ENCODE measurements around the gene EEF2K.
"Not testable (repeated sequence)": the region's sequence is repeated elsewhere in the genome, so short reads cannot be mapped to it uniquely, and the experiment has no call there.

The EEF2K gene

DNA sequence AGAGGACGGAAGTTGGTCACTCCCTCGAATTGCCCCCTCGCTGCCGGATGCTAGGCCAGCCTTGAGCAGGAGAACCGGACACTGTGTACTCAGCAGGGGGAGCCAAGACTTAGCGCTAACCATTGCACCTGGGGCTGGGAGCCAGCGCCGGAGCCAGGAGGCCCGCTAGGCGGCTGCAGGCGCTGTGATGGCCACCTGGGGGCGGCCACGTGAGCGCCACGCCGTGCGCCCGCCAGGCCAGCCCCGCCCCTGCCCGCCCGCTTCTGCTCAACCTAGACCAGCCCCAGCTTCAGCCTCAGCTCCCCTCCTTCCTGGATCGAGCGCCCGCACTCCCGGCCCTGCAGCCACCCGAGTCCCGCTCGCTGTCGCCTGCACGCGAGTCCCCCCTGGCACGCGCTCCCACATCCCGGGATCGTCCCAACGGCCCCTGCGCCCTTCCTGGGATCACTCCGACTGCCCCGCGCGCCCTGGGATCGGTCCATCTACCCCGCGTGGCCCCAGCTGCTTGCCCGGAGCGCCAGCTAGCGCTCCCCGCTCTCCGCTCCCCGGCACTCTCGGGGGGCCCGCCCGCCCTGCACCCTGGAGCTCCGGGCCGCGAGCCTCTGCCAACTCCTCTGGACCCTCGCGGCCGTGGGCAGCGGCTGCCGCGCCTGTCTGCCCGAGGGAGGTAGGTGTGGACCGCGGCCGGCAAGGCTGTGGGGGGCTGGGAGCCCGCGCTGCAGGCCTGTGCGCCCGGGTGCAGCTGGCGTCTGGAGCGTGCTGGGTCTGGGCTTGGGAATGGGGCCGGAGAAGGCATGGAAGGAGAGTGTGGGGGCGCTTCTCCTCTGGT is at the start of gene EEF2K:
Gene EEF2K, plus strand, starts transcription at position 266 of the 829 bp plus-strand sequence. CDS start 19,452 bp downstream, outside the sequence.
- DNase-seq (ENCODE audit: insufficient read length, low spot score) (peak; percentile 88), FAIRE-seq (no peak)

DNA sequence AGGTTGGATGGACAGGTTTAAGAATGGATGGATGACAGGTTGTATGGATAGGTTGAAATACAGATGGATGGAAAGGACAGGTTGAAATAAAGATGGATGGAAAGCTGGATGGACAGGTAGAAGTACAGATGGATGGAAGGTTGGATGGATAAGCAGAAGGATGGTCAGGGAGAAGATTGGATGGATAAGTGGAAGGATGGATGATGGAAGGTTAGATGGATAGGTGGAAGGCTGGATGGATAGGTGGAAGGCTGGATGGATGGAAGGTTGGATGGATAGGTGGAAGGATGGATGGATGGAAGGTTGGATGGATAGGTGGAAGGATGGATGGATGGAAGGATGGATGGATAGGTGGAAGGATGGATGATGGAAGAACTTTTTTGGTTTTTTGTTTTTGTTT is 44.7 kb upstream of the EEF2K start:
- DNase-seq (ENCODE audit: insufficient read length, low spot score) (no peak), FAIRE-seq (no peak)

DNA sequence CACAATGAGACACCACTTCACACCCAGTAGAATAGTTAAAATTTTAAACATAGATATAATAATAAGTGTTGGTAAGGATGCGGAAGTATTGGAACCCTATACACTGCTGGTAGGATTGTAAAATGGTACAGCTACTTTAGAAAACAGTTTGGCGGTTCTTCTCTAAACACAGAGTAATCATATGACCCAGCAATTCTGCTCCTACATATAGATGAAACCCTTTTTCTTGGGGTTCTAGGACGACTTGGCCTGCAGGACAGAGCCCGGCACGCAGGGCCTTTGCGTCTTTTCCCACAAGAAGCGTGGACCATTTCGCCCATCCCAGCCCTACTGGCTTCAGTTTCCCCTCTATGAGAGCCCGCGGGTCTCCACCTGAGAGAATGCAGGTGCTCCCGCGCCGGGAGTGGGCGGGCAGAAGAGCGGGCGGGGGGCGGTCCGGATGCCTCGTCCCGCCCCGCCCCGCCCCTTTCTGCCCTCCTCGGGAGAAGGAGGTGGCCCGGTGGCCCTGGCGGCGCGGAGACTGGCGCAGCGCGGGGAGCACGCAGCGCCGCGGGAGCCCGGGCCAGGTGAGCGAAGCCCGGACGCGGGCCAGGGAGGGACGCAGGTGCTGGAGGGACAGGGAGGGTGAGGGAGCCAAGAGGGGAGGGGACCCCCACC is 44.0 kb upstream of the EEF2K start, which contains the start of gene SDR42E2:
Gene SDR42E2, plus strand, starts transcription at position 508 of the 657 bp plus-strand sequence. CDS start 3,077 bp downstream, outside the sequence.
- DNase-seq (ENCODE audit: insufficient read length, low spot score), result no peak

DNA sequence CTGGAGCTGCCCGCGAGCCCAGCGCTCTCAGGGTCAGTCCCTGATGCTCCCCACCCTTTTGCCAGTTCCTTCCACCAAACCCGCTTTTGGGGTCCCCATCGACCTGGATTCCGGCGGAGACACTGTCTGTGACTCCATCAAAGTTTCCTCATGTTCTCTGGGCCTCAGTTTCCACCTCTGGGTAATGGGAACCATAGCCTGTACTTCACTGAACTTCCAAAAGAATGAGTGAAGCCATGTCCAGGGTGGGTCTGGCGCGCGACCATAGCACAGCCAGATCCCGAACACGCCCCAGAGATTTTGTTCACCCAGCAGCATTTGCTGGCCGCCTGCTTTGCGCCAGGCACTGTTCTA is 43.4 kb upstream of the EEF2K start:
- DNase-seq (ENCODE audit: insufficient read length, low spot score) (no peak), FAIRE-seq (no peak)

More for the DNA sequence above, 44.0 kb upstream of the EEF2K start, which contains the start of gene SDR42E2:
- FAIRE-seq, result no peak

DNA sequence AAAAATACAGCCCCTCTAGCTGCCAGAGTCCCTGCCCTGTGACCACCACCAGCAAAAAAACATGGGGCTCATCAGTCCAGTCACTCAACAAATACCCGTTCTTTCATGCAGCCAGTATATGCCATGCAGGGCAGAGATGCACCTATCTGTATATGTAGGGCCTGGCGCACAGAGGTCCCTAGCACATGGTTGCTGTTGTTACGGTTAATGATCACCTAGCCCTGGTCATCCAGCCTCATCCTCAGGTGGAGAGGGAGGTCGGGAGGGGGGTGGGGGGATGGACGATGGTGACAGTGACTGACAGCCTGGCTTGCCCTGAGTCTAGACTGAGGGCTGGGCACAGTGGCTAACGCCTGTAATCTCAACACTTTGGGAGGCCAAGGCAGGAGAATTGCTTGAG is 42.3 kb upstream of the EEF2K start:
- no peak for DNase-seq (ENCODE audit: insufficient read length, low spot score)
- FAIRE-seq, result no peak

DNA sequence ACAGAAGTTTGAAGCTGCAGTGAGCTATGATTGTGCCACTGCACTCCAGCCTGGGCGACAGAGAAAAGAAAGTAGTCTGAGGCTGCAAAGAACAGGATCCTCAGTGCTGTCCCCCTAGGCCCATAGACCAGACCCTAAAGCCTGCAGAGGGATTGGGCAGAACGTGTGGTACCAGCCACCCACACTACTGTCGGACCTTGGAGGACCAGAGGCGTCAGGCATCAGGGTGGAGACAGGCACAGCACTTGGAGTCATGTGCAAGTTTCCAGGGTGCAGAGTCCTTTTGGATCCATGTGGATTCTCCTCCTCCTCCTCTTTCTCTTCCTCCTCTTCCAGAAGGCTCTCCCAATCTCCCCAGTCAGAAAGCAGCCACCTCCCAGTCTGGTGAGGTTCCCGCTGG is 41.6 kb upstream of the EEF2K start:
- no peak for FAIRE-seq

DNA sequence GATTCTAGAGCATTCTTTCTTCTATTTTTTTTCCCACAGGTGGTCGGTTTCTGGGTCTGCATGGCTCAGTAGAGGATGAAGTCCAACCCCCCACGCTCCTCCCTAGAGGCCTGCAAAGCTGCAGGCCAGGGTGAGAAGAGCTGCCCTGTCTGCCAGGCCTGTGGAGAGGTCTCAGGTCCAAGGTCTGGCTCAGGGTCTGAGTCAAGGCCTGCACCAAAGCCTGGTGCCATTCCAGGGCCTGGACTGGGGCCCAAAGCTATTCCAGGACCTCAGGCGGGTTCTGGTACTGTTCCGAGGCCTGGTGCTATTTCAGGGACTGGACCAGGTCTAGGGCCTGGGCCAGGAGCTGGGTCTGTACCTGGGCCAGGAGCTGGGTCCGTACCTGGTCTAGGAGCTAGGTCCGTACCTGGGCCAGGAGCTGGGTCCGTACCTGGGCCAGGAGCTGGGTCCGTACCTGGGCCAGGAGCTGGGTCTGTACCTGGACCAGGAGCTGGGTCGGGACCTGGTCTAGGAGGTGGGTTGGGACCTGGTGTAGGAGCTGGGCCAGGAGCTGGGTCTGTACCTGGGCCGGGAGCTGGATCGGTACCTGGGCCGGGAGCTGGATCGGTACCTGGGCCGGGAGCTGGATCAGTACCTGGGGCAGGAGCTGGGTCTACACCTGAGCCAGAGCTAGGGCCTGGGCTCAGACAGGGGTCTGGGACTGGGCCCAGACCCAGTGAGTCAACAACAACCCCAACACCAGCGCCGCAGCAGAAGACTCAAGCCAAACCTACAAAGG is 40.4 kb upstream of the EEF2K start:
- DNase-seq (ENCODE audit: insufficient read length, low spot score) (no peak), FAIRE-seq (no peak)

More for the DNA sequence above, 41.6 kb upstream of the EEF2K start:
- DNase-seq (ENCODE audit: insufficient read length, low spot score), result no peak

DNA sequence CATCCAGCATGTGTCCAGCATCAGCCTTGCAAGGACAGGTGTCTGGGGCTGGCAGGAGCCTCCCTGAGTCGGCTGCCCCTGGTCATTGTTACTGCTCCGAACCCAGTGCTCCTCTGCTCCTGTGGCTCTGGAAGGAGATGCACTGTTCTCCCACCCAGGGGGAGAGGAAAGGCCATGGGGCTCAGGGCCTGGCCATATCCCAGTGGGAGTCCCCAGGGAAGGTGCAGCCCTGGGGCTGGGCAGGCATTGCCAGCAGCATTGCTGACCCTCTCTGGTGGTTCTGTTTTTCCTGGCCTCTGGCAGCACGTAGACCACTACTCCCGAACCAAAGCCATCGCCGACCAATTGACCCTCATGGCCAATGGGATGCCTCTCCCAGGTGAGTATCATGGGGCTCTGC is 34.1 kb upstream of the EEF2K start:
- no peak for DNase-seq (ENCODE audit: insufficient read length, low spot score)
- FAIRE-seq, result no peak

DNA sequence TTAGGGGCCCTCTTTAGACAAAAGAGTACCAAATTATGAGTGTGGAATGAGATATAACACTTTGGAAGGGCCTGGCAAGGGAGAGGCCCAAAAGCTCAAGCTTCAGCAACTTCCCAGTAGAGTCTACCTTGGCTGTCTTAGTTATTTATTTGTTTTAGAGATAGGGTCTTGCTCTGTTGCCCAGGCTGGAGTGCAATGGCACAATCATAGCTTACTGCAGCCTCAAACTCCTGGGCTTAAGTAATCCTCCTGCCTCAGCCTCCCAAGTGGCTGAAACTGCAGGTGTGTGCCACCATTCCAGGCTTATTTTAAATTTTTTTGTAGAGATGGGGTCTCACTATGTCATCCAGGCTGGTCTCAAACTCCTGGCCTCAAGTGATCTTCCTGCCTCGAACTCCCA is 33.4 kb upstream of the EEF2K start:
- not testable (repeated sequence) for DNase-seq (ENCODE audit: insufficient read length, low spot score); FAIRE-seq

DNA sequence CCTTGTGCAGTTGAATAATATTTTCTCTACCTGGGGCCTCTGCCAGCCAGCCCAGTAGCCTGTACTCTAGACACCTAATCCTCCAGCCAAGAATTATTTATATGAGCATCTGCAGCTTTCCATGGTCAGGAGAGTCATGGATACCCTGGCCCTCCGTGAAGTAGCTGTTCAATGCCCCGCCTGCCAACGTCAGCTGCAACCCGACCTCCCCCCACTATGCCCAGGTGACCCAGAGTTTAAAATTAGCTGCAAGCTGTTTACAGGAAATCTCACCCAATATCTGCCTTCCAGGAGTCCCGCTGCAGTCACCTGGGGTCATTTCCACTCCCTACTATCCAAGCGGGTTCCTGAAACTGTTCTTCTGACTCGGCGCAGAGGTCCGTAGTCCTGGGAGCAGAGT is 31.4 kb upstream of the EEF2K start:
- DNase-seq (ENCODE audit: insufficient read length, low spot score), result no peak
- FAIRE-seq, result no peak

DNA sequence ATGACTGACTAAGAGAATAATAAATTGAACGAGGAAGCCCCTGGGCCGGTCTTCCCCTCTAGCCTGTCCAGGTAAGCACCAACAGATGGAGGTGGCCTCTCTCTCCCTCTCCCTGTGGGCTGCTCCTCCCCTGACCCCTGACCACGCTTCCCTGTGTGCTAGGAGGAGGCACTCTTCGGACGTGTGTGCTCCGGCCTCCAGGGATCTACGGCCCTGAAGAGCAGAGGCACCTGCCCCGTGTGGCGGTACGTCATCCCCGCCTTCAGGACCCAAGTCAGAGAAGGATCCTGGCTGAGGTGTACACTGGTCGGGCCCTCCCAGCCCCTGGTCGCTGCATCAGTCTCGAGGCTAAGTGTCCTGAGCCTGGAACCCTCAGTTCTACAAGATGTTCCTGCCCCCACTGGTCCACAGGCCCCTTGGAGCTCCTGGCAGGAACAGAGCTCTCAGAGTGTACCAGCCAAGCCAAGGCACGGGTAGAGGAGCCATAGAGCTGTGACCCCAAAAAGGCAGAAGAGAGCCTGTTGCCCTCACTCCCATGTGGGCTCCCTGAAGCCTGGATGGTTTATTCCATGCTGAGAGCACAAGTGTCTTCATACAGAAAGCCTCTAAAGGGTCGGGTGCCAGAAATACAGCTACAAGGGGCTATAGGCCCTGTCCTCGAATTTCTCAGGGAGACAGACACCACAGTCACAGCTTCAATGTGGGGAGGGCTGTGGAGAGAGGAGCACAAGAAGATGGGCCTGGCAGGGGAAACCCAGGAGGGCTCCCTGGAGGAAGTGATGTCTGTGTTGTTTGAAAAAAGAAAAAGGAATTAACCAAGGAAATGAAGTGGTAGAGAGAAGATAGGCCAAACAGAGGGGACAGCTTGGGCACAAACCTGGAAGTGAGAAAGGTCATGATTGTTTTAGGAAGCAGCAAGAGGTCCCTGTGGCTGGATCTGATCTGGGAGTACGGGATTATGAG is 27.8 kb upstream of the EEF2K start:
- no peak for FAIRE-seq
- DNase-seq (ENCODE audit: insufficient read length, low spot score), result no peak

DNA sequence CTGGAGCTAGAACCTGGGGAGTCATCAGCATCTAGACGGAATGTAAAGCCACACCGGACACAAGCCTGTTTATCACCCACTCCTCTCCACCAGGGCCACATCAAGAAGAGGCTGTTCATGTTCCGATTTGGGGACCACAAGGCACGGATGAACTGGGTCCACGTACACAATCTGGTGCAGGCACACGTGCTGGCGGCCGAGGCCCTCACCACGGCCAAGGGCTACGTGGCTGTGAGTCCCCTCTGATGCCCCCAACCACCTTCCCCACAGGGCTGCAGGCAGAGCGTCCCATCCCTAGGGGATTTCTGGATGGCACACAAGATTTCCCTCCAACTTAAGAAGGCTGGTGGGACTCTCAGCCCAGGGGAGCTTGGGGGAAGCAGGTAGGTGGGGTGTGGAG is 24.7 kb upstream of the EEF2K start:
- DNase-seq (ENCODE audit: insufficient read length, low spot score) (no peak), FAIRE-seq (no peak)

DNA sequence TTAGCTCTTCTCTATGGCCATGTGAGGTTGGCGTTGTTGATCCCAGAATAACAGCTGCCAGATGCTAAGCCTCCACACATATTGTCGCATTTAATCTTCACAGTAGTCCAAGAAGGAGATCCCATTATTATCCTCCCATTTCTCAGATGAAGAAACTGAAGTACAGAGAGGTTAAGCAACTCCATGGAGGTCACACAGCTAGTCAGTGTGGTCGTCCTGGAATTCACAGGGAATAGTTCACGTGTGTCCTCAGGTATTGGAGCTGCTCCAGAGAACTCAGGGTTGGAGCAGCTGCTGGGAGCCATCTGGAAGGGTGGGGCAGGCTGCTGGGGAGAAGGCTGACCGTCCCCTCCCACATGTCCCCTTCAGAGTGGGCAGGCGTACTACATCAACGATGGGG is 24.2 kb upstream of the EEF2K start:
- DNase-seq (ENCODE audit: insufficient read length, low spot score) (no peak), FAIRE-seq (no peak)

DNA sequence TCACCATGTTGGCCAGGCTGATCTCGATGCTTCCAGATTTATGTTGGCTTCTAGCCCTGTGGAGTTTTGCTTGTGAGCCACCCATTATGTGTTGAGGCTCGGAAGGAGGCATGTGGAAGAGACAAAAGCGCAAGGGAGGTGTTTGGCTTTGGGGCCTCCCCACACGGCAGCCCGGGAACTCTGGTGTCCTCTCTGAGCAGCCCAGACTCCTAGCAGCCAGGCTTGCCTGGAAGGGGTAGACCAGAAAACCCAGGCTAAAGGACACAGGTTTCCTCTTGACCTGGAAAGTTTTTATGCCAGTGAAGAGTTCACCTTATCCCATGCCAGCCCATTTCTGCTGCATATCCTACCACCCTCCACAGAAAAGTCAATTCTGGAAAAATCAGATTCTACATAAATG is 22.7 kb upstream of the EEF2K start:
- DNase-seq (ENCODE audit: insufficient read length, low spot score) (no peak), FAIRE-seq (no peak)

DNA sequence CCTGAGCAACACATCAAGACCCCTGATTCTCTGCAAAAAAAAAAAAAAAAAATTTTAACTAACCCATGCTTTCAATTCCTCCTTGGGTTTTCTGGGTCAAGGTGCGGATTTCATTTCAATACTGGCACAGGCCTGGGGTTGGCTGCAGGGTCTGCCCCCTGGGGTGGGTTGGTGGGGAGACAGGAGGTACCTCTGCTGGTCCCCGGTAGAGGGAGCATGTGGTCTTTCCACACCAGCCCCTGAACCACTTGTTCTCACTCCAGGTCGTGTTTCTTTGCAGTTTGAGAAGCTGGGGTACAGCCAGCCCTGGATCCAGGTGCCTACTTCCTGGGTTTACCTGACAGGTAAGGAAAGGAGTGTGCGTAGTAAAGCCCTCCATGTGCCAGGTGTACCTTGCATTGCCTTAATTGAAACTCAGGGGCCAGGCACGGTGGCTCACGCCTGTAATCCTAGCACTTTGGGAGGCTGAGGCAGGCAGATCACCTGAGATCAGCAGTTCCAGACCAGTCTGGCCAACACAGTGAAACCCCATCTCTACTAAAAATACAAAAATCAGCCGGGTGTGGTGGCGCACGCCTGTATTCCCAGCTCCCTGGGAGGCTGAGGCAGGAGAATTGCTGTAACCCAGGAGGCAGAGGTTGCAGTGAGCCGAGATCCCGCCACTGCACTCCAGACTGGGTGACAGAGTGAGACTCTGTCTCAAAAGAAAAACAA is 22.0 kb upstream of the EEF2K start:
- DNase-seq (ENCODE audit: insufficient read length, low spot score) (no peak), FAIRE-seq (no peak)

DNA sequence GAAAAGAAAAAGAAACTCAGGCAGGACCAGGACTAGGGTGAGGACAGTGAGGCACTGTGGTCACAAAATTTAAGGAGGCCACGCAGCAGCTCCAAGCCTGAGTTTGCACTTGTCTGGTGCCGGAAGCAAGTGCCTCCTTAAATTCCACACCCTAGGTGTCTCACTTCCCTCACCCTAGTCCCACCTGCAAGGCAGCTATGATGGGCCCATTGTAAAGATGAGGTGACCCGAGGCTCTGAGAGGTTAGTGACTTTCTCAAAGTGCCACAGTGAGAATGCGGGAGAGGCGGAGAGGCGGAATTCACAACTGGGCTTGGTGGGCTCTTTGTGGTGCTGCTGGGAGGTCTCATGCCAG is 21.5 kb upstream of the EEF2K start:
- FAIRE-seq (no peak), DNase-seq (ENCODE audit: insufficient read length, low spot score) (no peak)

DNA sequence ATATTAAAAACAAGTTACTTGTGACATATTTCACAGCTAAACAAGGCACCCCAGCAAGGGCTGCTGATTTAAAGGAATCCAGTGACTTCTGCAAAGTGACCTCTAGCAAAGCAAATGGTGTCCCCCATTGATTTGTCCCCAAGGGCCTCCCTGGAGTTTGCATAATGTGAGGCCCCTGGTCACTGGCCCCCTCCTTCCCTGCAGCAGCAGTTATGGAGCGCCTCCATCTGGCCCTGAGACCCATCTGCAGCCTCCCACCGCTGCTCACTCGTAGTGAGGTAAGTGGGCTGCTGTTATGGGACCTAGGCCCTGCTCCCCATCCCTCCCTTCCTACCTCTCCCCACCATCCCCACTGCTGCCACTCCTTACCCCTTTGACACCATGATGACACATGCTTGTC is 19.6 kb upstream of the EEF2K start:
- no peak for DNase-seq (ENCODE audit: insufficient read length, low spot score)
- no peak for FAIRE-seq

DNA sequence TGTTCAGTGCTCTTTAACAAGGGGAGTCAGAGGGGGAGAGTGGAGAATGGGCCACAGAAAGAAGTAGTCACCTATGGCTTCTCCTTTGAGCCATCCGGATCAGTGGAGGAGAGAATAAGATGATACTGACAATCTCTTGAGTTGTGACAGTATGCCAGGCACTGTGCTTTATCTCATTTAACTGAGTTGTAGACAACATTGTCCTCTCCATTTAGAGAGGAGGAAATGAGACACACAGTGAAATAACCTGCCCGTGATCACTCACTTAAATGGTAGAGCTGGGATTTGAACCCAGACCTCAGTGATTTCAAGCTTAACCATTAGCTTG is 17.8 kb upstream of the EEF2K start:
- DNase-seq (ENCODE audit: insufficient read length, low spot score) (no peak), FAIRE-seq (no peak)

DNA sequence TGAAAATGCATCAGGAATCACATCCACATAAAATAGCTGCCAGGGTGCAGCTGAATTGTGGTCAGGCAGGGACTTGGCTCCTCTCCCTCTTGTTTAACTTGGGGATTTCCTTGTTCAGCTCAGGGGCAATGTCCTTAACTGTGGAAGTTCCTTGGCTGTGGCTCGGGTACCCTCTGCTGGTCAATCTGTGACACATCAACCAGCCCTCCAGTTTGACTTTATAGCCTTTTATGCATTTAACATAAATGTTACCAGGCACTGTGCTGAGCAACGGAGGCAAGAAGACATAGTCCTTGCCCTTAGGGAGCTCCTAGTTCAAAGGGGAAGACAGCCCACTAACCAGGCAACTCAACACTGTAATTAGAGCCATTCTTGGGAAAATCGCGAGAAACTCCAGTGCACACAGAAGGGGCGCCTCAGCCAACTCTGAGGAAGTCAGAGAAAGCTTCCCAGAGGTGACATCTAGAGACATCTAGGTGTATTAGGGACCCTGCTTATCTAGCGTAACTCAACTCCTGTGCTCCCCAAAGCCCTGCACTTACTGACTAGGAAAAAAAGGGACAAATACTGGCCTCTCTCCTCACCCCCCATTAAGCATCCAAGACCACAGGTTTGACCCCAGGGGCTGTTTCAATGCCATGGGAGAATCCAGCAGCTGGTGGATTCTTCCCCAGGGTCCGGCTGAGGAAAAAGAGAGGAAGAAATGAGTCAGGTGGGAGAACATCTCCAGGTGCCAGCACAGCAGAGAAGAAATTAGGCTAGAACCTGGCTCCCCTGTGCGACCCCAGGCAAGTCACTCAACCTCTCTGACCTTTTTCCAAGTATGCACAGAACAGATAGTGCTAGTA is 17.3 kb upstream of the EEF2K start:
- no peak for FAIRE-seq
- DNase-seq (ENCODE audit: insufficient read length, low spot score), result peak; percentile 62

Data from HTR-8/SVneo (cell line).